ENCODE measurements around the gene GRB2. TPM values are rescaled to one million over a fixed set of nuclear protein-coding genes. Genes with fewer than 3 reads are reported as not detected.

Gene GRB2
- total RNA-seq, 2 donors from 2014 or later = 88.3 to 95.7 TPM

DNA sequence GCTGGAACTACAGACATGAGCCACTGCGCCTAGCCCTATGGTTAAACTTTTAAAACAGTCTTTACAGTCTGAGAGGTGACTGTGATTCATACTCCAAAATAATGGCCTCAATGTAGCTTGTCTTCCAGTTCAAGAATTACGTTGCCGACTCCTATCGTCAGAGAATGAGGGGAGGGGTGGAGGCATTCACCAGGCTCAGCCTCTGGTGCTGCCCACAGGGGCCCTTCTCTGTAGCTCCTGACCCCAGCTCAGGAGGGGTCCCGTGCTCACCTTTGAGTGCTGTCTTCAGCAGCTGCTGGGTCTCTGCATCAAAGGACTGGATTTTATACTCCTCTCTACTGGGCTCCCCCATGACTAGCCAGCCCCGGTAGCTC is 135.6 kb downstream of the GRB2 start:
- intact Hi-C loops (cut with DNase I) = loop anchor here (5.0 kb wide), 1 partner anchor 142 kb away; no protein-coding TSS in a partner anchor
- Histone ChIP-seq H3K4me1 (replicated peaks) (peaks cover 5% of the 10 kb centered on the region), H3K36me3 (peaks cover 0 to 17% of the 10 kb centered on the region in 2 donors), H3K4me3 (peak overlapping the region; percentile 82 to 84), H3K9me3 (no peaks in the 10 kb centered on the region), H3K27ac (peak overlapping the region; percentile 84 to 88), H3K27me3 (replicated peaks; ENCODE audit: insufficient read depth) (no peaks in the 10 kb centered on the region)
- no peak for TF ChIP-seq POLR2AphosphoS5 (IDR thresholded peaks at IDR 0.05)
- no peak for TF ChIP-seq POLR2A (IDR thresholded peaks at IDR 0.05)
- TF ChIP-seq, protein P1, sequence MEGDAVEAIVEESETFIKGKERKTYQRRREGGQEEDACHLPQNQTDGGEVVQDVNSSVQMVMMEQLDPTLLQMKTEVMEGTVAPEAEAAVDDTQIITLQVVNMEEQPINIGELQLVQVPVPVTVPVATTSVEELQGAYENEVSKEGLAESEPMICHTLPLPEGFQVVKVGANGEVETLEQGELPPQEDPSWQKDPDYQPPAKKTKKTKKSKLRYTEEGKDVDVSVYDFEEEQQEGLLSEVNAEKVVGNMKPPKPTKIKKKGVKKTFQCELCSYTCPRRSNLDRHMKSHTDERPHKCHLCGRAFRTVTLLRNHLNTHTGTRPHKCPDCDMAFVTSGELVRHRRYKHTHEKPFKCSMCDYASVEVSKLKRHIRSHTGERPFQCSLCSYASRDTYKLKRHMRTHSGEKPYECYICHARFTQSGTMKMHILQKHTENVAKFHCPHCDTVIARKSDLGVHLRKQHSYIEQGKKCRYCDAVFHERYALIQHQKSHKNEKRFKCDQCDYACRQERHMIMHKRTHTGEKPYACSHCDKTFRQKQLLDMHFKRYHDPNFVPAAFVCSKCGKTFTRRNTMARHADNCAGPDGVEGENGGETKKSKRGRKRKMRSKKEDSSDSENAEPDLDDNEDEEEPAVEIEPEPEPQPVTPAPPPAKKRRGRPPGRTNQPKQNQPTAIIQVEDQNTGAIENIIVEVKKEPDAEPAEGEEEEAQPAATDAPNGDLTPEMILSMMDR (IDR thresholded peaks at IDR 0.05) = no peak
- no peak for DNase-seq (ENCODE audit: low spot score)
- WGBS = 17% methylated on average over 6 of the region's 6 CpGs

Small RNAs within 50 kb of the gene (microRNA-seq; reads per million reads assigned to microRNA genes)
- gene MIR3678 = not detected

Small RNAs within 50 kb of the gene (small RNA-seq; reads per million reads assigned to genes)
- gene MIR3678 (0.09 to 0.10 reads per million in 2 donors), gene RF00019 (0 reads per million in 2 donors), gene RNU6-938P (0 reads per million in 2 donors)

Other genes with a start within 250 kb of the GRB2 start
- gene SUMO2, start 222.7 kb downstream of the GRB2 start, total RNA-seq = 10 to 100 TPM; 79.7 to 97.2 TPM
- gene NUP85, start 200.0 kb downstream of the GRB2 start, total RNA-seq = 10 to 100 TPM; 41.0 to 46.7 TPM
- gene GGA3, start 144.1 kb downstream of the GRB2 start, total RNA-seq = 10 to 100 TPM; 18.9 to 43.3 TPM
- gene MRPS7, start 143.8 kb downstream of the GRB2 start, total RNA-seq = 10 to 100 TPM; 40.8 to 45.3 TPM
- gene MIF4GD, start 134.4 kb downstream of the GRB2 start, total RNA-seq = 10 to 100 TPM; 14.1 to 31.4 TPM
- gene SLC25A19, start 116.2 kb downstream of the GRB2 start, total RNA-seq = 10 to 100 TPM in 1 of 2 donors, 1 to 10 TPM in 1; 5.2 to 15.2 TPM
- 100 to 1,000 TPM in 1 of 2 donors, 10 to 100 TPM in 1; 63.5 to 128 TPM for gene TMEM94, start 51.0 kb upstream of the GRB2 start, total RNA-seq
- 10 to 100 TPM; 16.0 to 35.8 TPM for gene CASKIN2, start 109.9 kb upstream of the GRB2 start, total RNA-seq
- 10 to 100 TPM; 45.9 to 56.2 TPM for gene TSEN54, start 110.8 kb upstream of the GRB2 start, total RNA-seq
- gene LLGL2, start 120.0 kb upstream of the GRB2 start, total RNA-seq = 10 to 100 TPM; 43.0 to 65.3 TPM
- gene MYO15B, start 182.1 kb upstream of the GRB2 start, total RNA-seq = 100 to 1,000 TPM in 1 of 2 donors, 10 to 100 TPM in 1; 86.5 to 214 TPM
- gene SMIM5, start 227.8 kb upstream of the GRB2 start, total RNA-seq = 1 to 10 TPM in 1 of 2 donors, under 1 TPM in 1; 0.27 to 4.1 TPM

Data from prostate gland (tissue), 2 donors.